HEK293 (cell line): ENCODE data around the gene STAMBPL1.

Experiments
- KLF7 ChIP-seq: fragments of 450-650 bp; formaldehyde crosslinking; IDR thresholded peaks from 2 replicates; pipeline ENCODE4 v1.5.1; 2016; ENCODE audit warnings: missing biosample characterization, missing genetic modification characterization, borderline replicate concordance
- ZNF138 ChIP-seq: fragments of 450-650 bp; formaldehyde crosslinking; IDR thresholded peaks from 2 replicates; pipeline ENCODE4 v1.5.1; 2016; ENCODE audit warnings: missing biosample characterization, missing genetic modification characterization, borderline replicate concordance
- ZNF146 ChIP-seq: fragments of 450-650 bp; formaldehyde crosslinking; IDR thresholded peaks from 2 replicates; pipeline ENCODE4 v1.5.1; 2016; ENCODE audit warnings: missing biosample characterization, missing genetic modification characterization
- ZNF23 ChIP-seq: fragments of 450-650 bp; formaldehyde crosslinking; IDR thresholded peaks from 2 replicates; pipeline ENCODE4 v1.5.1; 2016; ENCODE audit warnings: missing biosample characterization, missing genetic modification characterization, borderline replicate concordance
- ZNF239 ChIP-seq: fragments of 450-650 bp; formaldehyde crosslinking; IDR thresholded peaks from 2 replicates; pipeline ENCODE4 v1.5.1; 2016; ENCODE audit warnings: missing biosample characterization, missing genetic modification characterization
- ZNF274 ChIP-seq, 2 experiments: fragments of 200-500 bp in 1 of 2; fragments of 450-650 bp in 1 of 2; sonication (Bioruptor generic) in 1 of 2; formaldehyde crosslinking in 1 of 2; IDR thresholded peaks; 2 replicates each; pipeline versions ENCODE4 v1.5.1 to v1.6.1; 2014 to 2016; ENCODE audit warnings: borderline replicate concordance in 1 of 2, inconsistent platforms in 1 of 2, low read length in 1 of 2, missing biosample characterization in 1 of 2, missing genetic modification characterization in 1 of 2
- ZNF670 ChIP-seq: fragments of 450-650 bp; formaldehyde crosslinking; IDR thresholded peaks from 2 replicates; pipeline ENCODE4 v1.5.1; 2016; ENCODE audit warnings: missing biosample characterization, missing genetic modification characterization, low read depth
- TF ChIP-seq, protein P1 (sequence below): fragments of 450-650 bp; formaldehyde crosslinking; IDR thresholded peaks from 2 replicates; pipeline ENCODE4 v1.5.1; 2016; ENCODE audit warnings: missing biosample characterization, missing genetic modification characterization
- TF ChIP-seq, protein P2 (sequence below): fragments of 450-650 bp; formaldehyde crosslinking; optimal IDR thresholded peaks from 2 replicates; pipeline ENCODE3; 2016; ENCODE audit warnings: missing biosample characterization, mild to moderate bottlenecking, missing genetic modification characterization
- TF ChIP-seq, protein P3 (sequence below): fragments of 450-650 bp; formaldehyde crosslinking; IDR thresholded peaks from 2 replicates; pipeline ENCODE4 v1.5.1; 2016; ENCODE audit warnings: missing biosample characterization, missing genetic modification characterization
- TF ChIP-seq, protein P4 (sequence below): fragments of 450-650 bp; formaldehyde crosslinking; conservative IDR thresholded peaks from 2 replicates; pipeline ENCODE4 v1.5.1; 2016; ENCODE audit warnings: low read depth, missing biosample characterization, missing genetic modification characterization
- TF ChIP-seq, protein P5 (sequence below): fragments of 450-650 bp; formaldehyde crosslinking; IDR thresholded peaks from 2 replicates; pipeline ENCODE4 v1.5.1; 2016; ENCODE audit warnings: missing biosample characterization, missing genetic modification characterization

DNA sequence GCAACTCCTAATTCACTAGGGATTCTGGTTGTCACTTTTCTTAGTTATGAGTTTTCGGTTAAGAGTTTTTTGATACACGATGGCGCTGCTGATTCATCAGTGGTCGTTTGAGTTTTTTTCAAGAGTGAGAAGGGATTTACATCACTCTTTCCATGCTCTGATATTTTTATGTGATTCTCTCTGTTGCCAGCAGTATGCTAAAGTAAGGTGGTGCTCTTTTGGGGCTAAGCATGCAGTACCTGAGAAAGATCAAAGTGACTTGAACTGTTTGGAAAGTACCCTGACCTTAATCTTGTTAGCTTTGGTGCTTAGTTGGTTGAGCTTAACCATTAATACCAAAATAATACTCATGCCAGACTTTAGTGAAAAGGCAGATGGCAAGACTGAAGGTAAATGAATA is 28.1 kb downstream of the STAMBPL1 start:
- TF ChIP-seq, protein P1, sequence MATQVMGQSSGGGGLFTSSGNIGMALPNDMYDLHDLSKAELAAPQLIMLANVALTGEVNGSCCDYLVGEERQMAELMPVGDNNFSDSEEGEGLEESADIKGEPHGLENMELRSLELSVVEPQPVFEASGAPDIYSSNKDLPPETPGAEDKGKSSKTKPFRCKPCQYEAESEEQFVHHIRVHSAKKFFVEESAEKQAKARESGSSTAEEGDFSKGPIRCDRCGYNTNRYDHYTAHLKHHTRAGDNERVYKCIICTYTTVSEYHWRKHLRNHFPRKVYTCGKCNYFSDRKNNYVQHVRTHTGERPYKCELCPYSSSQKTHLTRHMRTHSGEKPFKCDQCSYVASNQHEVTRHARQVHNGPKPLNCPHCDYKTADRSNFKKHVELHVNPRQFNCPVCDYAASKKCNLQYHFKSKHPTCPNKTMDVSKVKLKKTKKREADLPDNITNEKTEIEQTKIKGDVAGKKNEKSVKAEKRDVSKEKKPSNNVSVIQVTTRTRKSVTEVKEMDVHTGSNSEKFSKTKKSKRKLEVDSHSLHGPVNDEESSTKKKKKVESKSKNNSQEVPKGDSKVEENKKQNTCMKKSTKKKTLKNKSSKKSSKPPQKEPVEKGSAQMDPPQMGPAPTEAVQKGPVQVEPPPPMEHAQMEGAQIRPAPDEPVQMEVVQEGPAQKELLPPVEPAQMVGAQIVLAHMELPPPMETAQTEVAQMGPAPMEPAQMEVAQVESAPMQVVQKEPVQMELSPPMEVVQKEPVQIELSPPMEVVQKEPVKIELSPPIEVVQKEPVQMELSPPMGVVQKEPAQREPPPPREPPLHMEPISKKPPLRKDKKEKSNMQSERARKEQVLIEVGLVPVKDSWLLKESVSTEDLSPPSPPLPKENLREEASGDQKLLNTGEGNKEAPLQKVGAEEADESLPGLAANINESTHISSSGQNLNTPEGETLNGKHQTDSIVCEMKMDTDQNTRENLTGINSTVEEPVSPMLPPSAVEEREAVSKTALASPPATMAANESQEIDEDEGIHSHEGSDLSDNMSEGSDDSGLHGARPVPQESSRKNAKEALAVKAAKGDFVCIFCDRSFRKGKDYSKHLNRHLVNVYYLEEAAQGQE (tag by site-specific recombination): no peak
- TF ChIP-seq, protein P2, sequence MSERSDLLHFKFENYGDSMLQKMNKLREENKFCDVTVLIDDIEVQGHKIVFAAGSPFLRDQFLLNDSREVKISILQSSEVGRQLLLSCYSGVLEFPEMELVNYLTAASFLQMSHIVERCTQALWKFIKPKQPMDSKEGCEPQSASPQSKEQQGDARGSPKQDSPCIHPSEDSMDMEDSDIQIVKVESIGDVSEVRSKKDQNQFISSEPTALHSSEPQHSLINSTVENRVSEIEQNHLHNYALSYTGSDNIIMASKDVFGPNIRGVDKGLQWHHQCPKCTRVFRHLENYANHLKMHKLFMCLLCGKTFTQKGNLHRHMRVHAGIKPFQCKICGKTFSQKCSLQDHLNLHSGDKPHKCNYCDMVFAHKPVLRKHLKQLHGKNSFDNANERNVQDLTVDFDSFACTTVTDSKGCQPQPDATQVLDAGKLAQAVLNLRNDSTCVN (tag by site-specific recombination): no peak
- no peak for TF ChIP-seq ZNF23 (tag by site-specific recombination)
- TF ChIP-seq, protein P3, sequence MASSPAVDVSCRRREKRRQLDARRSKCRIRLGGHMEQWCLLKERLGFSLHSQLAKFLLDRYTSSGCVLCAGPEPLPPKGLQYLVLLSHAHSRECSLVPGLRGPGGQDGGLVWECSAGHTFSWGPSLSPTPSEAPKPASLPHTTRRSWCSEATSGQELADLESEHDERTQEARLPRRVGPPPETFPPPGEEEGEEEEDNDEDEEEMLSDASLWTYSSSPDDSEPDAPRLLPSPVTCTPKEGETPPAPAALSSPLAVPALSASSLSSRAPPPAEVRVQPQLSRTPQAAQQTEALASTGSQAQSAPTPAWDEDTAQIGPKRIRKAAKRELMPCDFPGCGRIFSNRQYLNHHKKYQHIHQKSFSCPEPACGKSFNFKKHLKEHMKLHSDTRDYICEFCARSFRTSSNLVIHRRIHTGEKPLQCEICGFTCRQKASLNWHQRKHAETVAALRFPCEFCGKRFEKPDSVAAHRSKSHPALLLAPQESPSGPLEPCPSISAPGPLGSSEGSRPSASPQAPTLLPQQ (tag by site-specific recombination): no peak
- TF ChIP-seq ZNF239: no peak
- TF ChIP-seq, protein P4, sequence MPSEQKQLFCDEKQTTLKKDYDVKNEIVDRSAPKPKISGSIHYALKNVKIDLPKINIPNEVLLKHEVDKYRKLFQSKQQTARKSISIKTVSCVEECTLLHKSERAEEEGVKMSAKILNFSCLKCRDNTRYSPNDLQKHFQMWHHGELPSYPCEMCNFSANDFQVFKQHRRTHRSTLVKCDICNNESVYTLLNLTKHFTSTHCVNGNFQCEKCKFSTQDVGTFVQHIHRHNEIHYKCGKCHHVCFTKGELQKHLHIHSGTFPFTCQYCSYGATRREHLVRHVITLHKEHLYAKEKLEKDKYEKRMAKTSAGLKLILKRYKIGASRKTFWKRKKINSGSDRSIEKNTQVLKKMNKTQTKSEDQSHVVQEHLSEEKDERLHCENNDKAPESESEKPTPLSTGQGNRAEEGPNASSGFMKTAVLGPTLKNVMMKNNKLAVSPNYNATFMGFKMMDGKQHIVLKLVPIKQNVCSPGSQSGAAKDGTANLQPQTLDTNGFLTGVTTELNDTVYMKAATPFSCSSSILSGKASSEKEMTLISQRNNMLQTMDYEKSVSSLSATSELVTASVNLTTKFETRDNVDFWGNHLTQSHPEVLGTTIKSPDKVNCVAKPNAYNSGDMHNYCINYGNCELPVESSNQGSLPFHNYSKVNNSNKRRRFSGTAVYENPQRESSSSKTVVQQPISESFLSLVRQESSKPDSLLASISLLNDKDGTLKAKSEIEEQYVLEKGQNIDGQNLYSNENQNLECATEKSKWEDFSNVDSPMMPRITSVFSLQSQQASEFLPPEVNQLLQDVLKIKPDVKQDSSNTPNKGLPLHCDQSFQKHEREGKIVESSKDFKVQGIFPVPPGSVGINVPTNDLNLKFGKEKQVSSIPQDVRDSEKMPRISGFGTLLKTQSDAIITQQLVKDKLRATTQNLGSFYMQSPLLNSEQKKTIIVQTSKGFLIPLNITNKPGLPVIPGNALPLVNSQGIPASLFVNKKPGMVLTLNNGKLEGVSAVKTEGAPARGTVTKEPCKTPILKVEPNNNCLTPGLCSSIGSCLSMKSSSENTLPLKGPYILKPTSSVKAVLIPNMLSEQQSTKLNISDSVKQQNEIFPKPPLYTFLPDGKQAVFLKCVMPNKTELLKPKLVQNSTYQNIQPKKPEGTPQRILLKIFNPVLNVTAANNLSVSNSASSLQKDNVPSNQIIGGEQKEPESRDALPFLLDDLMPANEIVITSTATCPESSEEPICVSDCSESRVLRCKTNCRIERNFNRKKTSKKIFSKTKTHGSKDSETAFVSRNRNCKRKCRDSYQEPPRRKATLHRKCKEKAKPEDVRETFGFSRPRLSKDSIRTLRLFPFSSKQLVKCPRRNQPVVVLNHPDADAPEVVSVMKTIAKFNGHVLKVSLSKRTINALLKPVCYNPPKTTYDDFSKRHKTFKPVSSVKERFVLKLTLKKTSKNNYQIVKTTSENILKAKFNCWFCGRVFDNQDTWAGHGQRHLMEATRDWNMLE (tag by site-specific recombination): no peak
- TF ChIP-seq ZNF146: no peak
- TF ChIP-seq KLF7 (tag by site-specific recombination): no peak
- no peak for TF ChIP-seq ZNF670 (tag by site-specific recombination)
- TF ChIP-seq, protein P5, sequence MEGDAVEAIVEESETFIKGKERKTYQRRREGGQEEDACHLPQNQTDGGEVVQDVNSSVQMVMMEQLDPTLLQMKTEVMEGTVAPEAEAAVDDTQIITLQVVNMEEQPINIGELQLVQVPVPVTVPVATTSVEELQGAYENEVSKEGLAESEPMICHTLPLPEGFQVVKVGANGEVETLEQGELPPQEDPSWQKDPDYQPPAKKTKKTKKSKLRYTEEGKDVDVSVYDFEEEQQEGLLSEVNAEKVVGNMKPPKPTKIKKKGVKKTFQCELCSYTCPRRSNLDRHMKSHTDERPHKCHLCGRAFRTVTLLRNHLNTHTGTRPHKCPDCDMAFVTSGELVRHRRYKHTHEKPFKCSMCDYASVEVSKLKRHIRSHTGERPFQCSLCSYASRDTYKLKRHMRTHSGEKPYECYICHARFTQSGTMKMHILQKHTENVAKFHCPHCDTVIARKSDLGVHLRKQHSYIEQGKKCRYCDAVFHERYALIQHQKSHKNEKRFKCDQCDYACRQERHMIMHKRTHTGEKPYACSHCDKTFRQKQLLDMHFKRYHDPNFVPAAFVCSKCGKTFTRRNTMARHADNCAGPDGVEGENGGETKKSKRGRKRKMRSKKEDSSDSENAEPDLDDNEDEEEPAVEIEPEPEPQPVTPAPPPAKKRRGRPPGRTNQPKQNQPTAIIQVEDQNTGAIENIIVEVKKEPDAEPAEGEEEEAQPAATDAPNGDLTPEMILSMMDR: no peak
- no peak for TF ChIP-seq ZNF274 (IDR thresholded peaks at IDR 0.05; ENCODE audit: low read length)
- TF ChIP-seq ZNF274 (tag by site-specific recombination; IDR thresholded peaks at IDR 0.05; ENCODE audit: borderline replicate concordance): no peak
- TF ChIP-seq ZNF138: no peak
